ENCODE measurements around the gene OR11G2.
"Not testable (repeated sequence)": the region's sequence is repeated elsewhere in the genome, so short reads cannot be mapped to it uniquely, and the experiment has no call there.

The OR11G2 gene

GRCh38 chr14:20219033-20219432, 28.3 kb downstream of the OR11G2 start:
- no peak for DNase-seq (ENCODE audit: low read depth in 2 of 2, low spot score in 1 of 2)

GRCh38 chr14:20223410-20223809, 32.7 kb downstream of the OR11G2 start, which contains the start of gene OR11H6:
OR11H6 (plus strand) TSS chr14:20223710; CDS start chr14:20223710, 0 bp downstream.
- no peak for DNase-seq (ENCODE audit: low read depth in 2 of 2, low spot score in 1 of 2)

- DNase-seq (ENCODE audit: low read depth in 2 of 2, low spot score in 1 of 2): no peak
These were observed 38.0 kb downstream of the OR11G2 start, which contains the start of gene OR11H7 for GRCh38 chr14:20228681-20229080. OR11H7 (plus strand) TSS chr14:20228981.

- DNase-seq (ENCODE audit: low read depth in 2 of 2, low spot score in 1 of 2): not testable (repeated sequence)
These were observed 44.7 kb downstream of the OR11G2 start for GRCh38 chr14:20235415-20235814.

- no peak for DNase-seq (ENCODE audit: low read depth in 2 of 2, low spot score in 1 of 2)
These were observed 57.0 kb downstream of the OR11G2 start for GRCh38 chr14:20247646-20248246.

Data from stimulated activated CD8-positive, alpha-beta memory T cell treated with anti-CD3 and anti-CD28 coated beads, Interleukin-4, amount 100 ng/mL, for 4 hours (primary cell).